LoVo (cell line): Measurements from ENCODE around the gene SDK2.
A peak's percentile ranks its signal among the peaks of the same experiment; 100 is the strongest.

Experiments
- DNase-seq: peaks from one replicate; pipeline ENCODE4 v3.0.0-alpha.2; 2016; ENCODE audit warnings: low spot score

SDK2 gene

DNA sequence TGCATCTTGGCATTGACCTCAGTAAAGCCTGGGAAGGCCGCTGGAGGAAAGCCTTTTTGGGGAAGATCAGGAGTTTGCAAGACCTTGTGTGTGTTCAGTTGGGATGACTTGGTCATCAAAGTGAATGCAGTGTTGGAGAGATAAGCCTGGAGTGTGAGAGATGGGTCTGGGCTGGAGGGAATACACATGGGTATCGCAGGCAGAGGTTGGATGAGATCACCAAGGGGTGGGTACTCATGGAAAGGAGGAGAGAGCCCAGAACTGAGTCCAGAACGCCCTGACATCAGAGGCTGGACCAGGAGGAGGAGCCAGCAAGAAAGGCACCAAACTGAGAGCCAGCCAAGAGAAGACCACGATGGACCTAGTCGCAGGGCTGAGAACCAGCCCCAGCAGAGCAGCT is 35.2 kb downstream of the SDK2 start:
- no peak for DNase-seq

- DNase-seq, result no peak
These were observed 38.8 kb downstream of the SDK2 start for GRCh38 chr17:73605444-73605843.

- DNase-seq, result no peak
These were observed 39.8 kb downstream of the SDK2 start for GRCh38 chr17:73604476-73604875.

DNA sequence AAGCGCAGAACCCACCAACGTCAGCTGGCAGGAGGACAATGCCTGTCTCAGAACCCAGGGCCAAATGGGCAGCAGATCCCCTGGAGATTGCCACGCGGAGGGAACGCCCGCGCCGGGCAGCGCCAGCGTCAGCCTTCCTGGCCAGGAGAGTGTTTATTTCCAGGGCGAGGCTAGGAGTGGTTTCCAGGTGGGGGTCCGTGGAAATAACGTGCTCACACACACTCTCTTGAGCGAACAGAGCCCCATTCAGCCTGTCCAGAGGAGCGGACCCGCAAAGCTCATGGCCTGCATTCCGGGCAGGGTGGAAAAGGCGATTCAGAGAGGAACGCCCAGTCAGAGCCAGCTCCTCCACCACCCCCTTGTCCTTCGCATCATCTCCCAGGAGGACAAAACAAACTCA is 40.3 kb downstream of the SDK2 start:
- no peak for DNase-seq

- DNase-seq, result no peak
These were observed 44.0 kb downstream of the SDK2 start for GRCh38 chr17:73600103-73600871.

DNA sequence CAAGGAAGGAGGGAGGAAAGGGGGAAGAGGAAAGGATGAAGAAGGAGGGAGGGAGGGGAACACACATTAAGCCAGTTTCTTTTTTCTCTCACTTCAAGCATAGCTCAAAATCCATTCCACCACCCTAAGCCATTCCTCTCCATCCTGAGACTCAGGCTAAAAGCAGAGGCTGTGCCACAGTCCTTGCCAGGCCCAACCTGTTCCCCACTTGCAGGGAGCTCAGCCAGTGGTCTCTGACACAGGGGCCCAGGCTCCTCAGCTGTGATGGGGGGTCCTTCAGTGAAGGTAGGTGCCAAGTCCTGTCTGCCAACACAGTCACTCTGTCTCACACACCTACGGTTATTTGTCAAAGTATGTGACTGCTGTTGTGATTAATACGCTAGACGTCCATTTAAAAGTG is 44.6 kb downstream of the SDK2 start:
- DNase-seq, result no peak

GRCh38 chr17:73598212-73598611 is 46.0 kb downstream of the SDK2 start:
- DNase-seq, result no peak

GRCh38 chr17:73595931-73596330 is 48.3 kb downstream of the SDK2 start:
- no peak for DNase-seq

- DNase-seq, result no peak
These were observed 48.8 kb downstream of the SDK2 start for GRCh38 chr17:73595479-73595878.

DNA sequence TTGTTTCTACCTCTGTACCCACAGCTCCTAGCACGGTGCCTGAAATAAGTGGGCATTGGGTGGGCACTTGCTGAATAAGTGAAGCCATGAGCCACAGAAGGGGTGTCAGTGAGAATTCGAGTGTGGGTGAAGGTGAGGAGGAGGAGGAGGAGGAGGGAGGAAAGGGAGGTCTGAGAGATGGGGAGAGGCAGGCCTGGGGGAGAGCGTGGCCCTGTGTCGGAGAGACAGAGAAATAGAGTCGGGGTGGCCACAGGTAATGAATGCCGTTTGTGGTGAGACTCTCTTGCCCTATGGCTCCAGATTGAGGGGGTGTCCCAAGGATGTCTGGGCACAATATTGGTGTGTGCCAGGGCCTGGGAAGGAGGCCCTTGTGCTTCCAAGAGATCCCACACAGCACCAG is 49.2 kb downstream of the SDK2 start:
- DNase-seq, result no peak

- no peak for DNase-seq
These were observed 49.6 kb downstream of the SDK2 start for GRCh38 chr17:73594598-73594997.

DNA sequence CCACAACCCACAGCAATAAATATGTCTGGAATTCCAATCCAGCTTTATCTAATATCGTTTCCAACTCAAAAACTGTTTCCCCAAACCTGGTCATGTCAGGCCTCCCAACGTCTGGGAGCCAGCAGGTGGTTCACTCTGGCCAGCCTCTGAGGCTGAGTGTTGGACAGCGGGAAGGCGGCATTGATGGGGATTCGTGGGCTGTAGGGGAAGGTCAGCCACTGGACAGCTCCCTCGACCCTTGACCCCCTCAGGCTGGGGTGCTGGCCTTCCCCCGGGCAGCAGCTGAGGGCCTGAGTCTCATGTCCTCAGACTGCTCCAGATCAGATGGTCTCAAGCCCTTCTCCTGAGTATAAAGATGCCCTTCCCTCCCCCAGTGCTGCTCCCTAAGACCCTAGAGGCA is 50.2 kb downstream of the SDK2 start:
- no peak for DNase-seq

- no peak for DNase-seq
These were observed 50.8 kb downstream of the SDK2 start for GRCh38 chr17:73593249-73593965.

DNA sequence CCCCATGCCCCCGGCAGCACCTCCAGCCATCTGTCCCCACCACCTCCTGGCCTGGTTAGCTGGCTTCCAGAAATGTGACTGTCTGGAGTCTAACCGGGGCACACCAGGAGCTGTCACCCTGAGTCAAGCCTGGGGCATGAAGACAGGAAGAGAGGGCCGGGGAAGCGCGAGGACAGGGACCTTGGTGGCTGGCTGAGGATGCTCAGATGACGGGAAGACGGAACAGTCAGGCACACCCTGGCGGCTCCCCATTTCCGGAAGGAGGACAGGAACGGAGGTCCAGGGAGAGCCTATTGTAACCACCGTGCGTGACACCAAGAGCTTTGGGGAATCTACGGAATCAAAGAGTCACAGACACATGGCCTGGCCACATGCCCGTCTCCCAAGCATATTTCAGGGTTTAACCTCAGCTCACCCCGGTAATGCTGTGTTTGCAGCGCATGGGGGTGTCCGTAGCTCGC is 51.7 kb downstream of the SDK2 start:
- DNase-seq, result no peak

DNA sequence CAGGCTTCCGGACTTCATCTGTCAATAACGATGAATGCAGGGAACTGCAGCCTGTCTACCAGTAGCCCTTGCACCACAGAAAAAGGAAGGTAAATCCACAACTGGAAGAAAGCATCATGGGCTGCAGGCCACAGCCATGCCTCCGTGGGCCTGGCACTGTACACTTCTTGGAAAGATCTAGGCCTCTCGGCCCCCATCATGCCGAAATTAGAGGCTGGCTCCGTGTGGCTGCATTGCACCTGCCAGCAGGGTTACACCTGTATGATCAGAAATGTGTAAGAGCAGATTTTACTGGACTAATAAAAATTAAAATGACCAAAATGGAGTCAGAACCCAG is 52.2 kb downstream of the SDK2 start:
- DNase-seq, result no peak

GRCh38 chr17:73591296-73592078 is 52.8 kb downstream of the SDK2 start:
- no peak for DNase-seq

DNA sequence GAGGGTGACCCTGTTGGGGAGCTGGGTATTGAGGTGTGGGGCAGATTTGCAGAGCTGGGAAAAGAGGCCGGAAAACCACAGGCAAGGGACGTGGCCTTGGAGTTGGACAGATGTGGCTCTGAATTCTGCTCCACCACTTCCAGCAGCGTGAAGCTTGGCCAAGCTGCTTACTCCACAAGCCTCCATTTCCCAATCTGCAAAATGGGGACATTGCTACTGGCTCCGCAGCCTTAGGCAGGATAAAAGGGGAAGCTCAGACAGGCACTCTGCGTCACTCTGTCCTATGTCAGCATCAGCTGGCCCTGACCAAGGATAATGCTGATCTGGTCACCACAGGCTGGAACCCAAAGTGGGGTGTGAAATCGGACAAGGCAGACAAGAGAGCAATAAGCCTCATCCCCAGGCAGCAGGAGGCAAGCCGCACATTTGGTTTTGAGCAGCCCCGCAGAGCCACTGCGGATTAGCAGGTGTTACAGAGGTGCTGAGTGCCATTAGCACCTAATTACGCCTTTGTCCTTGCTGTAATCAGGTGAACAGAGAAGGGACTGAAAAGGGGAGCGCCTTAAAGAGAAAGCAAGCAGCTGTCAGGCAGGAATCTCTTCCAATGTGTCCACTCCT is 54.8 kb downstream of the SDK2 start:
- no peak for DNase-seq

DNA sequence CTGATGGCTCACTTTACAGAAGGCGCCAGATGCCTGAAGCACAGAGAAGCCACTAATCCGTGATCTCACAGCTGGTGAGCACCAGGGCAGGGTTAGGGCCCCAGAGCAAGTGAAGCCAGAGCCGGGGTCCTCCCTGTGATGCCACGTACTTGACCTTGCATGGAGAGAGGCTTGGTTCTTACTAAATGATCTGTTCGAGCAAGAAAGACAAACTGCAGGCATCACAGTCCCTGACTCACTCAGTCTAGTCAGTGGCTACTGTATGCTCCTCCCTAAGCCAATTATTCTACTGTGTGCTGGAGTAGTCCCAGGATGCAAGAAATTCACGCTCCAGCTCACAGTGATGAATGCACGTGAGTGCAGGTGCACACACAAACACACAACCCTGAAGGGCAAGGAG is 55.4 kb downstream of the SDK2 start:
- no peak for DNase-seq

- no peak for DNase-seq
These were observed 55.9 kb downstream of the SDK2 start for GRCh38 chr17:73588301-73588846.

DNA sequence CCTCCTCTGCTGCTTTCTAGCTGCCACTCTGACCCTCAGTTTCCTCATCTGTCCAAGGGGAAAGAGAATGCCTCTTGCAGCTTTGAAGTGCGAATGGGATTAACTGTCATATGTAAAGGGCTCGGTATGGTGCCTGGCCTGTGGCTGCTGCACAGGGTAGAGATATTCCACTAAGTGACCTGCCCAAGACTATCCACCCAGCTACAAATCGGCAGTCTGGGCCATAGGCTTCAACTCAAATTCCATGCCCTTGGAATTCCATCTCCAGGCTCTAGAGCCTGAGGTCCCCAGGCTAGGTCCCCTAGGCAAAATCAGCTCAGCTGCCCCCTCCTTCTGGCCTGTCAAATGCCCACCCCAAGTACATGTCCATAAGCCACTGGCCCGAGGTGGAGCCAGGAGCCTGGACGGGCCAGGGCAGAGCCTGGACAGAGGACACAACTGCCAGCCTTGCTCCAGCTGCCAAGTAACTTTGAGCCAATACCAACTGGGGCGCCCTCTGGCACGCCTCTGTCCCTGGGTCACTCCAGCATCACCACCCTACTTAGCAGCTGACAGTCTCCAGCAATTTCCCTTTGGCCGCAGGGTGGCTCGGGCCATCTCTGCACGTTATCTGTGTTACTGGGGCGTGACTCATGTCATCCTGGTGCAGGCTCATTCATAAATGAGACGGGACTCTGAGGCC is 57.2 kb downstream of the SDK2 start:
- peak; percentile 9 for DNase-seq

DNA sequence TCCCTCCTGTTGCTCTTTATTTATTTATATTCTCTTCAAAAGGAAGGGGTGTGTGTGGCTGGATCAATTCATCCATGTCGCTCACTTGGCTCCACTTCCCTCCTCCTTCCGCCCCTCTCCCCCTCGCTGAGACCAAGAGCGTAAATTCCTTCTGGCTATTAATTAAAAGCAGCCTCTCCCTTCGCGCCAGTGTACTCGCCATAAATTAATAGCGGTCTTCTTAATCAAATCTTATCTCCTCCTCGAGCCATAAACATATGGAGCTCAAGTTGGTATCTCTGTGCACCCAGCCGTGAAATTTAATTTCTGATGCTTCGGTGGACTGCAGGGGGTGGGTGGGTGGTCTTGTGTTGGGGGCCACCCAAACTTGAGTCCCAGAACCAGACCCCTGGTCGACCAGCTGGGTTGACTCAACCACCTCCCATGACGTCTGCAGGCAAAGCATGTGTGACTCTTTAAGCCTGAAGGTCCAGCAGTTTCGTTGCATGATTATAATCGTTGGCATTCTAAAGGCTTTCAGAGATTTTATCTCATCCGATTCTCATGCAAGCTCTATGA is 57.9 kb downstream of the SDK2 start:
- DNase-seq, result no peak
